Colonic mucosa (tissue), 4 donors: Measurements from ENCODE around the gene HSD17B11. TPM values are rescaled to one million over a fixed set of nuclear protein-coding genes. Genes with fewer than 3 reads are reported as not detected.

Source experiments
- DNase-seq: peaks from one replicate; pipeline ENCODE4 v3.0.0-alpha.2; 2020
- H3K27ac ChIP-seq: fragments of 200-600 bp; one replicate; pipeline ENCODE4 v1.8.0; 2021
- H3K27me3 ChIP-seq: fragments of 200-600 bp; one replicate; pipeline ENCODE4 v1.8.0; 2021
- H3K36me3 ChIP-seq: fragments of 200-600 bp; one replicate; pipeline ENCODE4 v1.8.0; 2021
- H3K4me1 ChIP-seq: fragments of 200-600 bp; one replicate; pipeline ENCODE4 v1.8.0; 2021; ENCODE audit warnings: mild to moderate bottlenecking
- H3K4me3 ChIP-seq: fragments of 200-600 bp; one replicate; pipeline ENCODE4 v1.8.0; 2021
- H3K9ac ChIP-seq, 2 donors: one replicate each; pipeline ENCODE4 v1.7.0; 2013; ENCODE audit warnings: control low read depth in 2 of 2, low read depth in 2 of 2, low read length in 2 of 2
- H3K9me3 ChIP-seq: fragments of 200-600 bp; one replicate; pipeline ENCODE4 v1.8.0; 2021
- CTCF ChIP-seq: fragments of 200-600 bp; IDR thresholded peaks from one replicate; pipeline ENCODE4 v1.8.0; 2022; ENCODE audit warnings: antibody characterized with exemption, mild to moderate bottlenecking
- intact Hi-C: fragments of 100-400 bp; cut with DNase I; formaldehyde crosslinking; loops from one replicate; pipeline ENCODE4 v1.14.1; 2022
- total RNA-seq, 2 donors: library from RNA; stranded (reverse); fragmentation: NEBNext Ultra II Directional in 1 of 2; extraction: Animal tissue kit (Norgen Biotek cat#: 25700) in 1 of 2; gene quantifications; one replicate each; pipeline ENCODE4 v1.2.1, GENCODE V29; 2021
- donor health status: healthy.
- donor health status: DM: no; HTN: no; CAD: no.
- donor health status: DM: no; HTN: no; CAD: no.

The HSD17B11 gene
- 100 to 1,000 TPM; 138 to 219 TPM for total RNA-seq

DNA sequence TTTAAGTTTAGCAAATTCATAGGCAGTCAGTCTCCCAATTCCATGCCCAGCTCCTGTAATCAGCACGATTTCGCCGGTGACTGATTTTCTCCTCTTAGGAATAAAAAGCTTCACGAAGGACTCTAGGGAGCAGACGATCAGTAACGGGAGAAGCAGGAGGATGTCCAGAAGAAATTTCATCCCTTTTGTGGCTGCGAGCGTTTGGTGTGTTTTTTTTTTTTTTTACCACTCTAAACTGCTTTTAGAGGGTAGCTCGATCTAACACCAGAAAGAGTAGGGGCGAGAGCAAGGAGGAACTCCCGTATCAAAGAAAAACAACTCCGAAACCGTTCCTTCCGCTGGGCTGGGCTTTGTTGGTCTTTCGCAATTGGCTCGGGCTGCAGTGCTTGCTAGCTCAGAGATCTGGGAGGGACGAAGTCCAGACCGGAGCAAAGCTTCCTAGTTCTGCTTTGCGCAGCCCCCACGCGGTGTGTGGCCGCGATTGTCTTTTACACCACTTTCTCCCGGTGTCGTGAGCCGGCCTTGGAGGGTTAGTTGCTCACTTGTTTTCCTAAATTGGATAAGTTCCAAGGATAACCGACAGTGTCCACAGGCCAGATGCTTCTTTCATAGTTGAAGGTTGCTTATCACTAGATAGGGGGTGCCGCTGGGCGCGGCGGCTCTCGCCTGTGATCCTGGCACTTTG, at the start of gene HSD17B11:
HSD17B11 (minus strand) TSS at position 298 of the 685 bp plus-strand sequence; CDS start at position 180, 118 bp downstream.
- DNase-seq, result peak; percentile 97
- TF ChIP-seq CTCF, result no peak
- Histone ChIP-seq H3K4me3 (peak within 1 kb of the TSS; percentile 52), H3K9me3 (no peaks in the 10 kb centered on the region), H3K9ac (peak within 1 kb of the TSS; percentile 77 to 99), H3K27me3 (no peaks in the 10 kb centered on the region), H3K4me1 (no peaks in the 10 kb centered on the region), H3K36me3 (no peaks in the 10 kb centered on the region), H3K27ac (peak within 1 kb of the TSS; percentile 92)
- intact Hi-C loops, result no loop called here

GRCh38 chr4:87433342-87433741, 42.4 kb upstream of the HSD17B11 start:
- no peaks in the 10 kb centered on the region for H3K27me3 ChIP-seq
- no peak overlapping the region for H3K9ac ChIP-seq
- intact Hi-C loops, result no loop called here
- no peaks in the 10 kb centered on the region for H3K36me3 ChIP-seq
- H3K4me1 ChIP-seq, result no peaks in the 10 kb centered on the region
- no peak overlapping the region for H3K4me3 ChIP-seq
- no peak for DNase-seq
- no peak overlapping the region for H3K27ac ChIP-seq
- H3K9me3 ChIP-seq, result no peaks in the 10 kb centered on the region
- TF ChIP-seq CTCF, result no peak

DNA sequence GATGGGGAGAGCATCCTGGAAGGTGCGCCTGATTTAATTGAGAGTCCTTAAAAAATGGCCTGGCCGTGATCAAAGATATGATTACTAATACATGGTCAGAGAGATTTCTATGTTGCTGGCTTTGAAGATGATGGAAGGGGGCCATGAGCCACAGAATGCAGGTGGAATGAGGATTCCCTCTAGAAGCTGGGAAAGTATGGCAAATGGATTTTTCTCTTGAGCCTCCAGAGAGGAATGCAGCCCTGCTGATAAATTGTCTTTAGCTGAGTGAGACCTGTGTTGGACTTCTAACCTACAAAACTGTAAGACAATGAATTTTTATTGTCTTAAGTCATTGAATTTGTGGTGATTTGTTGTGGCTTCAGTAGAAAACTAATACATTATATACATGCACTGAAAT, 39.0 kb upstream of the HSD17B11 start:
- no peaks in the 10 kb centered on the region for H3K9me3 ChIP-seq
- H3K4me3 ChIP-seq, result no peak overlapping the region
- H3K4me1 ChIP-seq, result peaks cover 5% of the 10 kb centered on the region
- no peaks in the 10 kb centered on the region for H3K27me3 ChIP-seq
- TF ChIP-seq CTCF, result no peak
- no peak overlapping the region for H3K9ac ChIP-seq
- no peak for DNase-seq
- no peaks in the 10 kb centered on the region for H3K36me3 ChIP-seq
- intact Hi-C loops, result no loop called here
- no peak overlapping the region for H3K27ac ChIP-seq

DNA sequence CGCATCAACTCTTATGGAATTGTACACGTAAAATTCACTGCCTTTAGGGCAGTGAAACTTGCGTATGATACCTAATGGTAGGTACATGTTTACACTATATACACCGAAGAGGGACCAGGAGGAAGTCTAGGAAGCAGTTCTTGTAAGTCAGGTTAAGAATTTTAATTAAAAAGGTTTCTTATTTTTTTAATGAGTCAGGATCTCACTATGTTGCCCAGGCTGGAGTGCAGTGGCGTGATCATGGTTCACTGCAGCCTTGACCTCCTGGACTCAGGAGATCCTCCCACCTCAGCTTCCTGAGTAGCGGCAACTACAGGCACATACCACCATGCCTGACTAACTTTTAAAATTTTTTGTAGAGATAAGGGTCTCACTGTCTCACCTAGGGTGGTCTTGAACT, 38.0 kb upstream of the HSD17B11 start:
- intact Hi-C loops, result no loop called here

GRCh38 chr4:87427518-87427868, 36.5 kb upstream of the HSD17B11 start:
- intact Hi-C loops, result no loop called here
- H3K9me3 ChIP-seq, result no peaks in the 10 kb centered on the region
- H3K4me3 ChIP-seq, result no peak overlapping the region
- no peak overlapping the region for H3K9ac ChIP-seq
- H3K36me3 ChIP-seq, result no peaks in the 10 kb centered on the region
- H3K4me1 ChIP-seq, result peaks cover 5% of the 10 kb centered on the region
- no peak for TF ChIP-seq CTCF
- no peaks in the 10 kb centered on the region for H3K27me3 ChIP-seq
- DNase-seq, result no peak
- no peak overlapping the region for H3K27ac ChIP-seq

More for the DNA sequence above, 38.0 kb upstream of the HSD17B11 start:
- no peak for DNase-seq
- no peaks in the 10 kb centered on the region for H3K36me3 ChIP-seq
- H3K27ac ChIP-seq, result no peak overlapping the region
- no peaks in the 10 kb centered on the region for H3K9me3 ChIP-seq
- H3K4me1 ChIP-seq, result peaks cover 5% of the 10 kb centered on the region
- no peaks in the 10 kb centered on the region for H3K27me3 ChIP-seq
- H3K4me3 ChIP-seq, result no peak overlapping the region
- H3K9ac ChIP-seq, result no peak overlapping the region
- TF ChIP-seq CTCF, result no peak
